ENCODE results near the gene OMD.

DNA sequence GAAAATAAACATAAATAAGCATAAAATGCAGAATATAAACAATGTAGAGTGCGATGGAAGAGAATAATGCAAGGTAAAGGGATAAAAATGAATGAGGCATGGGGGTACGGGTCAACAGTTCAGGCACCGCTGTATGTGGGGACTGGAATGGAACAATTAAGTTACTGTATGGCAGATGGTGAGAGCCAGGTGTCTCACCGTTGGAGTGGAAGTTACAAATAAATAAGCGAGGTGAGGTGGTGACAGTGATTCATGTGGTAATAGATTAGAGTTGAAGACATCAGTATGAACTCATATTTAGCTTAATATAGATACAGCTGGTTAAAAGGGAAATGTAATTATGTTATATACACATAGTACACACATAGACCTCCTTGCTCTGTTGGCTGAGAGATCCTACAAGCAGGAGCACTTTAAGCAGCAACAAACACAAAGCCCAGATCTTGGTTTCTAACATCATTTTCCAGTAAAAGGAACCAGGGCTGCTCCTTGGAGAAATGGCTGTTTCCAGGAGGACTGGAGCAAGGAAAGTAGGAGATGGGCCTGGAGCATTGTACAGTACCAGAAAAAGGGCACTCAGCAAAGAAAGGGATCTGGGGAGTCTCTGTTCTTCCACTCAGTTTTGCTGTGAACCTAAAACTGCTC lies 2.4 kb upstream of the OMD start:
- TF ChIP-seq, protein P1, sequence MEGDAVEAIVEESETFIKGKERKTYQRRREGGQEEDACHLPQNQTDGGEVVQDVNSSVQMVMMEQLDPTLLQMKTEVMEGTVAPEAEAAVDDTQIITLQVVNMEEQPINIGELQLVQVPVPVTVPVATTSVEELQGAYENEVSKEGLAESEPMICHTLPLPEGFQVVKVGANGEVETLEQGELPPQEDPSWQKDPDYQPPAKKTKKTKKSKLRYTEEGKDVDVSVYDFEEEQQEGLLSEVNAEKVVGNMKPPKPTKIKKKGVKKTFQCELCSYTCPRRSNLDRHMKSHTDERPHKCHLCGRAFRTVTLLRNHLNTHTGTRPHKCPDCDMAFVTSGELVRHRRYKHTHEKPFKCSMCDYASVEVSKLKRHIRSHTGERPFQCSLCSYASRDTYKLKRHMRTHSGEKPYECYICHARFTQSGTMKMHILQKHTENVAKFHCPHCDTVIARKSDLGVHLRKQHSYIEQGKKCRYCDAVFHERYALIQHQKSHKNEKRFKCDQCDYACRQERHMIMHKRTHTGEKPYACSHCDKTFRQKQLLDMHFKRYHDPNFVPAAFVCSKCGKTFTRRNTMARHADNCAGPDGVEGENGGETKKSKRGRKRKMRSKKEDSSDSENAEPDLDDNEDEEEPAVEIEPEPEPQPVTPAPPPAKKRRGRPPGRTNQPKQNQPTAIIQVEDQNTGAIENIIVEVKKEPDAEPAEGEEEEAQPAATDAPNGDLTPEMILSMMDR (IDR thresholded peaks at IDR 0.05 in 8 of 11, conservative IDR thresholded peaks at IDR 0.05 in 3 of 11), result no peak
- TF ChIP-seq POLR2A (IDR thresholded peaks at IDR 0.05) (no peak), POLR2AphosphoS5 (IDR thresholded peaks at IDR 0.05) (no peak)
